Activated T-helper 1 cell treated with Interleukin-2 at 50 U/mL for 16 hours (primary cell): ENCODE results near the gene RBM39.
"Not testable (repeated sequence)": the region's sequence is repeated elsewhere in the genome, so short reads cannot be mapped to it uniquely, and the experiment has no call there.

ENCODE experiments used
- DNase-seq: peaks from one replicate; pipeline ENCODE4 v3.0.0-alpha.2; 2020; ENCODE audit warnings: low read depth

The RBM39 gene

GRCh38 chr20:35726842-35727711 is 15.0 kb downstream of the RBM39 start:
- no peak for DNase-seq

DNA sequence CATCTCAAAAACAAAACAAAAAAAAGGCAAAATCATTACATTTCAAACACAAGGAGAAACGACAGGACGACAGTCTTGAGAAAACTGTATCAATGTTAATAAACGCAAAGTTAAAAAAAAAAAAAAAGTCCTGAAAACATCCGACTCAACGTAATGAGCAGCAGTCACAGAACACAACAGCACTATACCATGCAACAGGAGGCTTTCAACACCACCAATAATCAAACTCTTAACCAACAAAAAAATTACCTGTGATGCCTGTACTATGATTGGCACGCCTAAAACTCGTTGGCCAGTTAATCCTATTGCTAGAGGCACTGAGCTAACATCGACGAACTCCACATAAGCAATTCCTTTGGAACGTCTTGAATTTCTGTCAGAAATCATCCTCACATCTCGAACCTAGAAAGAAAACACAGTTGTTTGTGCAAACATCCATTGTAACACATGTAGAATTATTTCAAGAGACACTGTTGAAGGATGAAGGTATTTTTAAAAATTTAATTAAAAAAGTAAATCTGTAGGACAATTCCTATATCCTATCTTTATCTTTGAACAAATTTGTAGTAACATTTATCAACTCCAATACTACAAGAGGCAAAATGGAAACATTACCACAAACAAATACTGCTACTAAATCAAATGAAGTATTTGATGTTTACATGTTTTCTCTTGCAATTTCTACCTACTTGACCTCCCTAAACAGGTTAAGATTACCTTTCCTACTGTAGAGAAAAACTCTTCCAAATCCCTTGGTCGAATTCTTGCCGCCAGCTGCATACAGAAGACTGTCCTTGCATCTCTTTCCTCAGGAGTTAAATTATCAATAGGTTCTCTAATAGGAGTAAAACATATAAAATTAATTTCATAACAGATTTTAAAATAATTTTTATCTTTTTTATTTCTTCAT is 17.5 kb downstream of the RBM39 start:
- no peak for DNase-seq

- not testable (repeated sequence) for DNase-seq
Observed at GRCh38 chr20:35723652-35724320, 18.3 kb downstream of the RBM39 start.

DNA sequence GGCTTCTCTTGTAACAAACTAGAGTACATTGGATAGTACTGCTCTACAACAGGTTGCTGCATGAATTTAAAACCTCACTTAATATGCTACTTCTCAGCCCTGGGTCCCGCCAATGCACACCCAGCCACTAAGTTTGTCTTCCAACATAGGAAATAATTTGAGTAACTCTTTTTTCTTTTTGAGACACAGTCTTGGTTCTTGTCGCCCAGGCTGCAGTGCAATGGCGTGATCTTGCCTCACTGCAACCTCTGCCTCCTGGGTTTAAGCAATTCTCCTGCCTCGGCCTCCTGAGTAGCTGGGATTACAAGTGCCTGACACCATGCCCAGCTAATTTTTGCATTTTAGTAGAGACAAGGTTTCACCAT is 18.8 kb downstream of the RBM39 start:
- not testable (repeated sequence) for DNase-seq

DNA sequence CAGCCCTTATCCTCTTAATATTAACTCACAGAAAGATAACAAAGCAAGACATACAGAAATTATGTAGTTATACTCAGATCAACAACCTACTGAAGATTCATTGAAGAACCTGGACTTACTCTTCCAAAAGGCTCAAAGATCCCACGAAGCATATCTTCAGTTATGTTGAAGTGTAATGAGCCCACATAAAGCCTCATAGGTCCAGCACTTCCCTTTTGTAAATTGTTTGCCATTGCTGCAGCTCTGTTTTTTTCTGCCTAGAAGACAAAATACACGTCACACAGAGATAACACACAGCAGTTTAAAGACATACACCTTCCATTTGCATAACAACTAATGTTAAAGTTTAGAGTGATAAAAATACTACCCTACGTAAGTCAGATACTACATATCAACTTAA is 20.4 kb downstream of the RBM39 start:
- no peak for DNase-seq

GRCh38 chr20:35721219-35721618 is 20.8 kb downstream of the RBM39 start:
- no peak for DNase-seq

DNA sequence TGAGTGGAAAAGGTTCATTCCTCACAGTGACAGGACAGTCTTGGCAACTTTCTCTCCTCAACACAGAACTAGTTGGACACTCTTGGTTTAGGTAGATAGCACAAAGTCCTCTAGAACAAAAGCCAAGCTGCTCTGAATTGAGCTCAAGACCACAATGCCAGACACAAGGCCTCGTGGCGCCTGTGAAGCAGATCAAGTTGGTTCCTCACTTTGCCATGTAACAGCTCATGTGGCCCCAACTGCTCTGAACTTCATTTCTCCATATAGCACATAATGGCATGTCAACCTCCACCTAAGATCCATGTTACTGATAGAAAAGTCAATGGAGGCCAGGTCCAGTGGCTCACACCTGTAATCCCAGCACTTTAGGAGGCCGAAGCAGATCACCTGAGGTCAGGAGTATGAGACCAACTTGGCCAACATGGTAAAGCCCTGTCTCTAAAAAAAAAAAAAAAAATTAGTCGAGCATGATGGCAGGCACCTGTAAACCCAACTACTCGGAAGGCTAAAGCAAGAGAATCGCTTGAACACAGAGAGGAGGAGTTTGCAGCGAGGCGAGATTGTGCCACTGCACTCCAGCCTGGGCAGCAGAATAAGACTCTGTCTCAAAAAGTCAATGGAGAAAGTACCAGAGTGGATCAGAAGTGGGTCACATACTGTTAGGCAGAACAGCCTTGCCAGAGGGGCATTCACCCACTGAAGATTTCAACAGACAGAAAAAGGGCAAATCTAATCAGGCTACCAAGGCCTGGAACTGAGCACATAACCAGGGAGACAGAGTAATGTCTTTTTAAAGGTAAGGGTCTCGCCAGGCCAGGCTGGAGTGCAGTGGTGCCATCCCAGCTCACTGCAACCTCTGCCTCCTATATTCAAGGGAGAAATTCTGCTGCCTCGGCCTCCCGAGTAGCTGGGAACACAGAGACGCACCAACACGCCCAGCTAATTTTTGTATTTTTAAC is 21.6 kb downstream of the RBM39 start:
- DNase-seq = no peak

DNA sequence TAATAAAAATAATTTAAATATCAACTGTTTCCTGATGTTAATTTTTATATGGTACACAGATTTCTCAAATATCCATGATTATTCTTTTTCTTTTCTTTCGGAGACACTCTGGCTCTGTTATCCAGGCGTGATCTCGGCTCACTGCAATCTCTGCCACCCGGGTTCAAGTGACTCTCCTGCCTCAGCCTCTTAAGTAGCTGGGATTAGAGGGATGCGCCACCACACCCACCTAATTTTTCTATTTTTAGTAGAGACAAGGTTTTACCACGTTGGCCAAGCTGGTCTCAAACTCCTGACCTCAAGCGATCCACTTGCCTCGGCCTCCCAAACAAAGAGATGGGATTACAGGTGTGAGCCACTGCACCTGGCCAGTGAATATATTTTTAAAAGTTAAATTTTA is 22.3 kb downstream of the RBM39 start:
- no peak for DNase-seq

GRCh38 chr20:35718972-35719635 is 23.0 kb downstream of the RBM39 start:
- DNase-seq = no peak

DNA sequence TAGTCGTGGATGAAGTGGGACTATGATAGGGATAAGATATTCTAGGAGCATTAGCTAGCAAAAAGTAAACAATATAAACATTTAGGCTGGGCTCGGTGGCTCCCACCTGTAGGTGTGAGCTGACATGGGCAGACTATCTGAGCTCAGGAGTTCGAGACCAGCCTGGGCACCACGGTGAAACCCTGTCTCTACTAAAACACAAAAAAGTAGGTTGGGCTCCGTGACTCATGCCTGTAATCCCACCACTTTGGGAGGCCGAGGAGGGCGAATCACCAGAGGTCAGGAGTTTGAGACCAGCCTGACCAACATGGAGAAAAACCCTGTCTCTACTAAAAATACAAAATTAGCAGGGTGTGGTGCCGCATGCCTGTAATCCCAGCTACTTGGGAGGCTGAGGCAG is 23.7 kb downstream of the RBM39 start:
- DNase-seq = not testable (repeated sequence)

GRCh38 chr20:35716330-35716729 is 25.7 kb downstream of the RBM39 start:
- DNase-seq = no peak

DNA sequence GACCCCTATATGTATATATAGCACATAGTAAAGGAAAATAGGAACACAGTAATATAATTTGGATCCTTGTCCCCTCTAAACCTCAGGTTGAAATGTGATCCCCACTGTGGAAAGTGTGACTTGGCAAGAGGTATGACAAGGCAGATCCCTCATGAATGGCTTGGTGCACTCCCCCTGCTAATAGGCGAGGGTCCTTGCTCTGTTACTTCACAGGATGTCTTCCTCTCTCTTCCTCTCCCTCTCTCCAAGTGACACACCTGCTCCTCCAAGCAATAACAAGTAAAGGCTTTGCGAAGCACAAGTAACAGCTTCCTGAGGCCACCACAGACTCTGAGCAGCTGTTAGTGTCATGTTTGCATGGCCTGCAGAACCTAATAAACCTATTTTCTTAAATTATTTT is 26.4 kb downstream of the RBM39 start:
- no peak for DNase-seq

- DNase-seq = no peak
Observed at GRCh38 chr20:35714127-35714526, 27.9 kb downstream of the RBM39 start.

- not testable (repeated sequence) for DNase-seq
Observed at GRCh38 chr20:35713120-35713519, 28.9 kb downstream of the RBM39 start.

DNA sequence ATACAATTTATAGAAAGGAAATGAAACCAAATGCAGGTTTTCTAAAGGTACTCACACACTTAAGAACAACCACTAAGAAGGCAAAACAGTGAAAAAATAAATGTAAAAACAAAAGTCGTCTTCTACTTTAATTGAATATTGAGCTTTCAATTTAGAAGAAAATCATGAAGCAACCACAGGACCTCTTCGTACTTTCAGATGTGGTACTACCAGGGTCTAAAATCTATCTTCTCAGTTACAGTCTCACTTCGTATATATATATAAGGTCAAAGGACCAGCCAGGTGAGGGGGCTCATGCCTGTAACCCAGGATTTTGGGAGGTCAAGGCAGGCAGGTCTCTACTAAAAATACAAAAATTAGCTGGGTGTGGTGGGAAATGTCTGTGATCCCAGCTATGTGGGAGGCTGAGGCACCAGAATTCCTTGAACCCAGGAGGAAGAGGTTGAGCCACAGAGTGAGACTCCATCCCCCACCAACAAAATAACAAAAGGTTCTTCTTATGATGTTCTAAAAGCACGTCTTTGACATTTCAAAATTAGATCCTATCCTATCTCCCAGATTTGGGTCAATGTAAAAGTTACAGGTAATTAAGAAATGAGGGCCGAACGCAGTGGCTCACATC is 30.4 kb downstream of the RBM39 start:
- no peak for DNase-seq

- no peak for DNase-seq
Observed at GRCh38 chr20:35710884-35711587, 31.0 kb downstream of the RBM39 start.

DNA sequence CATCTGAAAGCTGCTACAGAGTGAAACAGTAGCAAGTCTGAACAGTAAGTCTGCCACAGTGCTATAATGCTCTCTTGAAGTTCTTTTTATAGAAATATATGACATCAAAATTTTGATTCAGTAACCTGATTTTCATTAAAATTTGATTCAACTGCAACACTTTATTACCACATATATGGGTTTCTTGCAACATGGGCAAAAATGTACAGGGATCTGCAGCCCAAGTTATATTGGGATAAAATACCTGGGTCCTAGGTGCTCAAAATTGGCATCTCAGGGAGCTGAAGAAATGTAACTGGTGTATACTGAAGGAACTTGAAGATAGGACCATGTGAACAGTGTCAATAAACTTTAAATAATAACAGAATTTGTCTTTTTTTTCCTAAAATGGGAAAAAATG is 32.0 kb downstream of the RBM39 start:
- no peak for DNase-seq

DNA sequence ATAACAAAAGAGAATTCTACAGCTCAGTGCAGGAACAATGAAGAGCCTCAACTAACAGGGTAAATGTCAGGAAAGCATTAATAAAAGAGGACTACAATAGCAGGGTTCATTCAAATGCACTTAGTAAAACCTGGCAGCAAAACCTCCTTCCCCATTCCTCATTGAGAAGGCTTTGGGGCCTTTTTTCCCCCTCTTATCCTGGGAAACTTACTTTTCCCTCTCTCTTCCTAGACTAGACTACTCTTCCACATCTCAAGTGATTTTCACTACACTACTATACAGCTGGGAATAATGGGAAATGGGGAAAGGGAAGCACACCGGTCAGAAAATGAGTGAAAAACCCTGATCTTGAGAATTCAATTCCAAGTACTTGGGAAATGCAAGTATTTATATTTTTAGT is 32.8 kb downstream of the RBM39 start:
- DNase-seq = no peak

- no peak for DNase-seq
Observed at GRCh38 chr20:35708502-35708901, 33.6 kb downstream of the RBM39 start.
